Cardiac muscle cell (in vitro differentiated cells and primary cell): ENCODE data around the gene LHX6. TPM values are rescaled to one million over a fixed set of nuclear protein-coding genes. Genes with fewer than 3 reads are reported as not detected.

ENCODE experiments used
- DNase-seq, 2 donors: peaks; one replicate each; pipeline versions ENCODE4 v3.0.0 to v3.0.0-alpha.2; 2010 to 2017; ENCODE audit warnings: low read depth in 1 of 2, low spot score in 1 of 2
- H3K27ac ChIP-seq: fragments of 200-600 bp; sonication (generic); 2 replicates; pipeline ENCODE4 v1.5.1; 2016
- H3K27me3 ChIP-seq: fragments of 200-600 bp; sonication (generic); 2 replicates; pipeline ENCODE4 v1.6.0; 2016; ENCODE audit warnings: control low read depth
- H3K36me3 ChIP-seq: fragments of 200-600 bp; sonication (generic); 2 replicates; pipeline ENCODE4 v1.5.1; 2016; ENCODE audit warnings: control low read depth
- H3K4me1 ChIP-seq: fragments of 200-600 bp; sonication (generic); 2 replicates; pipeline ENCODE4 v1.8.1; 2017; ENCODE audit warnings: low read depth, mild to moderate bottlenecking, mixed run types
- H3K4me3 ChIP-seq: fragments of 200-600 bp; sonication (generic); 2 replicates; pipeline ENCODE4 v1.5.1; 2016; ENCODE audit warnings: mild to moderate bottlenecking
- H3K9me3 ChIP-seq: fragments of 200-600 bp; sonication (generic); 2 replicates; pipeline ENCODE4 v1.5.1; 2017; ENCODE audit warnings: low read depth, mild to moderate bottlenecking, control low read depth
- CTCF ChIP-seq: IDR thresholded peaks from 2 replicates; pipeline ENCODE4 v1.5.1; 2012; ENCODE audit warnings: low read depth, mild to moderate bottlenecking, low read length
- polyA plus RNA-seq: library from polyadenylated mRNA; unstranded; fragments of >200 nt; fragmentation: Nextera tagmentation; extraction: Ambion mirVana; gene quantifications from 2 replicates; pipeline ENCODE4 v1.2.1, GENCODE V29; 2016
- total RNA-seq: library from RNA; depleted of rRNA; stranded (reverse); fragments of >200 nt; gene quantifications from 2 replicates; pipeline ENCODE4 v1.2.3, GENCODE V29; 2016

Gene LHX6
- total and polyA plus RNA-seq, 2 experiments from 2014 or later = 0.12 TPM; not detected in 1

- Histone ChIP-seq H3K4me3 (peak overlapping the region; percentile 17), H3K27me3 (peaks cover 100% of the 10 kb centered on the region), H3K36me3 (no peaks in the 10 kb centered on the region), H3K9me3 (no peaks in the 10 kb centered on the region), H3K4me1 (peaks cover 6% of the 10 kb centered on the region), H3K27ac (no peak overlapping the region)
- no peak for TF ChIP-seq CTCF
- DNase-seq = no peak
Observed at GRCh38 chr9:122220673-122221182, 8.0 kb downstream of the LHX6 start.

GRCh38 chr9:122219856-122220672 lies 8.7 kb downstream of the LHX6 start:
- H3K36me3 ChIP-seq = no peaks in the 10 kb centered on the region
- H3K27me3 ChIP-seq = peaks cover 100% of the 10 kb centered on the region
- H3K27ac ChIP-seq = no peak overlapping the region
- H3K9me3 ChIP-seq = no peaks in the 10 kb centered on the region
- DNase-seq = peak; percentile 38 to 39
- no peak for TF ChIP-seq CTCF
- peak overlapping the region; percentile 14 for H3K4me3 ChIP-seq
- peaks cover 6% of the 10 kb centered on the region for H3K4me1 ChIP-seq

GRCh38 chr9:122218935-122219855 lies 9.6 kb downstream of the LHX6 start:
- DNase-seq = peak; percentile 31 to 34
- H3K4me3 ChIP-seq = peak overlapping the region; percentile 14

GRCh38 chr9:122218071-122218934 lies 10.5 kb downstream of the LHX6 start:
- no peak for TF ChIP-seq CTCF

More at GRCh38 chr9:122218935-122219855, 9.6 kb downstream of the LHX6 start:
- Histone ChIP-seq H3K4me1 (peaks cover 6% of the 10 kb centered on the region), H3K27me3 (peaks cover 100% of the 10 kb centered on the region), H3K36me3 (no peaks in the 10 kb centered on the region), H3K27ac (no peak overlapping the region), H3K9me3 (no peaks in the 10 kb centered on the region)
- TF ChIP-seq CTCF = no peak

GRCh38 chr9:122217640-122218039 lies 11.1 kb downstream of the LHX6 start:
- H3K27me3 ChIP-seq = peaks cover 100% of the 10 kb centered on the region
- H3K4me1 ChIP-seq = peaks cover 6% of the 10 kb centered on the region
- DNase-seq = no peak
- no peak overlapping the region for H3K27ac ChIP-seq
- no peak overlapping the region for H3K4me3 ChIP-seq
- no peaks in the 10 kb centered on the region for H3K36me3 ChIP-seq
- H3K9me3 ChIP-seq = no peaks in the 10 kb centered on the region
- TF ChIP-seq CTCF = no peak

More at GRCh38 chr9:122218071-122218934, 10.5 kb downstream of the LHX6 start:
- H3K4me3 ChIP-seq = peak overlapping the region; percentile 14
- H3K27me3 ChIP-seq = peaks cover 100% of the 10 kb centered on the region
- peak in 1 of 2 donors; percentile 16 for DNase-seq
- no peaks in the 10 kb centered on the region for H3K36me3 ChIP-seq
- no peaks in the 10 kb centered on the region for H3K9me3 ChIP-seq
- H3K27ac ChIP-seq = no peak overlapping the region
- peaks cover 6% of the 10 kb centered on the region for H3K4me1 ChIP-seq
